DND-41 (cell line): ENCODE results near the gene C1D.

Experiments used
- CTCF ChIP-seq: IDR thresholded peaks from 2 replicates; pipeline ENCODE4 v1.5.1; 2012; ENCODE audit warnings: borderline replicate concordance, low read length, moderate library complexity, mild to moderate bottlenecking; ENCODE audit not compliant: poor library complexity, severe bottlenecking; ENCODE audit errors: extremely low read depth
- EZH2 ChIP-seq: IDR thresholded peaks from 3 replicates; pipeline ENCODE4 v1.6.1; 2012; ENCODE audit warnings: borderline replicate concordance, low read depth, mild to moderate bottlenecking, moderate library complexity, low read length, inconsistent platforms; ENCODE audit not compliant: severe bottlenecking

- TF ChIP-seq EZH2, result no peak
- no peak for TF ChIP-seq CTCF
Measured at GRCh38 chr2:68057658-68058396, 5.0 kb downstream of the C1D start.
